Keratinocyte (primary cell): ENCODE results near the gene RFX8.

Experiments used
- EZH2 ChIP-seq: IDR thresholded peaks from one replicate; pipeline ENCODE4 v1.6.1; 2012; ENCODE audit warnings: inconsistent platforms, mild to moderate bottlenecking, low read length, moderate library complexity
- TF ChIP-seq, protein P1 (sequence below), 3 experiments: IDR thresholded peaks in 1 of 3; conservative IDR thresholded peaks in 1 of 3; optimal IDR thresholded peaks in 1 of 3; 2 replicates in 2 of 3; 3 replicates in 1 of 3; pipeline versions ENCODE3 to v1.5.1; 2011; ENCODE audit warnings: low read length in 3 of 3, mild to moderate bottlenecking in 3 of 3, moderate library complexity in 2 of 3, control low read depth in 1 of 3, inconsistent platforms in 1 of 3; ENCODE audit not compliant: insufficient read depth in 2 of 3; ENCODE audit errors: extremely low read depth in 1 of 3

DNA sequence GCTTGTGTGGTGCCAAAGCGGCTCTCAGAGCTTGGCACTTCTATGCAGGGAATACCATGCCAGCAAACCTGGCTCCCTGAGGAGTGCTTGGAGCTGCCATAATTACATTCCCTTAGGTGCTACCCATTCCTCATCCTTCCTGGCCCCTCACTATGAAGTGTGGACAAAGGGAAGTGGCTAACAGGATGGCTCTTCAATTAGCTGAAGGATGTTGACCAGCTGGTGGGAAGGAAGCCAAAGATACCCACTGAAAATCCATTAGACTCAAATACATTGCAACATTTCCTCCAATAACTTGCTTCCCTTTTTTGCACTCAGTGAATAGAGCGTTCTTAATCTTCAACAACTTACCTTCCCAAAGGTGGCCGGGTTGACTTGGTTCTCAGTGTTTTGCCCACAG, 8.5 kb downstream of the RFX8 start:
- TF ChIP-seq, protein P1, sequence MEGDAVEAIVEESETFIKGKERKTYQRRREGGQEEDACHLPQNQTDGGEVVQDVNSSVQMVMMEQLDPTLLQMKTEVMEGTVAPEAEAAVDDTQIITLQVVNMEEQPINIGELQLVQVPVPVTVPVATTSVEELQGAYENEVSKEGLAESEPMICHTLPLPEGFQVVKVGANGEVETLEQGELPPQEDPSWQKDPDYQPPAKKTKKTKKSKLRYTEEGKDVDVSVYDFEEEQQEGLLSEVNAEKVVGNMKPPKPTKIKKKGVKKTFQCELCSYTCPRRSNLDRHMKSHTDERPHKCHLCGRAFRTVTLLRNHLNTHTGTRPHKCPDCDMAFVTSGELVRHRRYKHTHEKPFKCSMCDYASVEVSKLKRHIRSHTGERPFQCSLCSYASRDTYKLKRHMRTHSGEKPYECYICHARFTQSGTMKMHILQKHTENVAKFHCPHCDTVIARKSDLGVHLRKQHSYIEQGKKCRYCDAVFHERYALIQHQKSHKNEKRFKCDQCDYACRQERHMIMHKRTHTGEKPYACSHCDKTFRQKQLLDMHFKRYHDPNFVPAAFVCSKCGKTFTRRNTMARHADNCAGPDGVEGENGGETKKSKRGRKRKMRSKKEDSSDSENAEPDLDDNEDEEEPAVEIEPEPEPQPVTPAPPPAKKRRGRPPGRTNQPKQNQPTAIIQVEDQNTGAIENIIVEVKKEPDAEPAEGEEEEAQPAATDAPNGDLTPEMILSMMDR (optimal IDR thresholded peaks at IDR 0.05 in 1 of 3, IDR thresholded peaks at IDR 0.05 in 1 of 3, conservative IDR thresholded peaks at IDR 0.05 in 1 of 3; ENCODE audit: extremely low read depth in 1 of 3, insufficient read depth in 2 of 3, low read length in 3 of 3), result no peak
- no peak for TF ChIP-seq EZH2
